GM19397 (cell line): ENCODE measurements around the gene TCOF1.

Experiments
- ATAC-seq: cut with Tn5 transposase; IDR thresholded peaks from one replicate; pipeline ENCODE4 v1.9.1; 2021; ENCODE audit warnings: mild to moderate bottlenecking, moderate library complexity; ENCODE audit not compliant: unreplicated experiment

TCOF1 gene

GRCh38 chr5:150357326-150358260, at the start of gene TCOF1:
TCOF1 (plus strand) TSS chr5:150357697; CDS start chr5:150357747, 50 bp downstream.
- peak; percentile 93 for ATAC-seq

- no peak for ATAC-seq
Measured at GRCh38 chr5:150309101-150309885, 48.2 kb upstream of the TCOF1 start.

GRCh38 chr5:150309886-150310239, 47.6 kb upstream of the TCOF1 start:
- no peak for ATAC-seq

GRCh38 chr5:150310246-150310645, 47.3 kb upstream of the TCOF1 start:
- ATAC-seq, result no peak

- no peak for ATAC-seq
Measured at GRCh38 chr5:150311015-150311692, 46.3 kb upstream of the TCOF1 start.

GRCh38 chr5:150312518-150312917, 45.0 kb upstream of the TCOF1 start:
- ATAC-seq, result no peak

GRCh38 chr5:150313501-150313900, 44.0 kb upstream of the TCOF1 start:
- no peak for ATAC-seq

- ATAC-seq, result no peak
Measured at GRCh38 chr5:150313921-150314716, 43.4 kb upstream of the TCOF1 start.

GRCh38 chr5:150315245-150315644, 42.3 kb upstream of the TCOF1 start:
- ATAC-seq, result no peak

GRCh38 chr5:150316320-150316719, 41.2 kb upstream of the TCOF1 start:
- no peak for ATAC-seq

GRCh38 chr5:150317048-150318003, 40.2 kb upstream of the TCOF1 start:
- no peak for ATAC-seq

- ATAC-seq, result no peak
Measured at GRCh38 chr5:150318613-150319483, 38.6 kb upstream of the TCOF1 start.

GRCh38 chr5:150319484-150319790, 38.1 kb upstream of the TCOF1 start:
- no peak for ATAC-seq

GRCh38 chr5:150320044-150320613, 37.4 kb upstream of the TCOF1 start:
- no peak for ATAC-seq

- no peak for ATAC-seq
Measured at GRCh38 chr5:150321211-150321610, 36.3 kb upstream of the TCOF1 start.

- no peak for ATAC-seq
Measured at GRCh38 chr5:150321784-150322183, 35.7 kb upstream of the TCOF1 start.

- ATAC-seq, result no peak
Measured at GRCh38 chr5:150322202-150322601, 35.3 kb upstream of the TCOF1 start.

- no peak for ATAC-seq
Measured at GRCh38 chr5:150323092-150323491, 34.4 kb upstream of the TCOF1 start.
